ENCODE data around the gene EXOC3L4. TPM values are rescaled to one million over a fixed set of nuclear protein-coding genes. Genes with fewer than 3 reads are reported as not detected.

Gene EXOC3L4
- total and polyA plus RNA-seq, 2 donors (not counting 1 experiment from before 2014, with no cell fraction given) = 0.39 to 0.50 TPM

DNA sequence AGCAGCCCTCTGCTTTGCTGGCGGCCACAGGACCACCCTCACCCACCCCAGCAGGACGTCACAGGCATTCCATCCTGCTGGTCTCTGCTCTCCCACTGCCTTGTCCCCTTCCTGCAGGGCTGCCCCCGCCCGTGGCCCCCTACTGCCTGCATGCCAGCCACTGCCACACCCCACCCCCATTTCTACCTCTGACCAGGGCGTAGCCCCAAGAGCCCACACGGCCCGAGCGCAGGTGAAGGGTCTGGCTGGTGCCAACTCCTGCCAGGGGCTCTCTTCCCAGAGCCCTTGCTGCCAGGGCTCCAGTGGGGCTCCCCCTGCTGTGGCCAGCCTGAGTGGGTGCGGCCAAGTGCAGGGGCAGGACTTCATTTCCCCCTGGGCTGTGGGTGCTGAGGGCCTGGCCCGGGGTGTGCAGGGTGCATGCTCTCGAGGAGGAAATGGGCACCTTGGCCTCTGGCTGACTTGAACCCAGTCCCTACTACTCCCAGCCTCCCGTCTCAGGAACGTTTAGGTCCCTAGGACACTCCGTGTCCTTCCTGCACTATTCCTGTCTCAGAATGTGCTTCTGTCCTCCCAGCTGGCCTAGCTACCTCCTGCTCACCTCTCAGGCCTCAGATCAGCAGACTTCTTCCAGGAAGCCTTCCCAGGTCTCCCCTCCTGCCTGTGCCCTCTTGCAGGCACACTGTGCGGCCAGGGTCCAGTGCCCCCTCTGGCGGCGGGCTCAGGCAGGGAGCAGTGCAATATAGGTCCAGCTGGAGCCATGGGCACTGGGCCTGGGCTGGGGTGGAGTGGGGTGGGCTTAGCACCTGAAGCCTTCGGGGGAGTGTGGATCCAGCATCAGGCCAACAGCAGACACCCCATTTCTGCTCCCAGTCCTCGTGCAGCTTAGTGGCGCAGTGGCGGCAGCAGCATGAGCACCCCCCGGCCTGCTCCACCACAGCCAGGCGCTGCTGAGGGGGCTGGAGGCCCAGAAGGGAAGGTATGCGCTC lies 9.1 kb upstream of the EXOC3L4 start:
- TF ChIP-seq, protein P1, sequence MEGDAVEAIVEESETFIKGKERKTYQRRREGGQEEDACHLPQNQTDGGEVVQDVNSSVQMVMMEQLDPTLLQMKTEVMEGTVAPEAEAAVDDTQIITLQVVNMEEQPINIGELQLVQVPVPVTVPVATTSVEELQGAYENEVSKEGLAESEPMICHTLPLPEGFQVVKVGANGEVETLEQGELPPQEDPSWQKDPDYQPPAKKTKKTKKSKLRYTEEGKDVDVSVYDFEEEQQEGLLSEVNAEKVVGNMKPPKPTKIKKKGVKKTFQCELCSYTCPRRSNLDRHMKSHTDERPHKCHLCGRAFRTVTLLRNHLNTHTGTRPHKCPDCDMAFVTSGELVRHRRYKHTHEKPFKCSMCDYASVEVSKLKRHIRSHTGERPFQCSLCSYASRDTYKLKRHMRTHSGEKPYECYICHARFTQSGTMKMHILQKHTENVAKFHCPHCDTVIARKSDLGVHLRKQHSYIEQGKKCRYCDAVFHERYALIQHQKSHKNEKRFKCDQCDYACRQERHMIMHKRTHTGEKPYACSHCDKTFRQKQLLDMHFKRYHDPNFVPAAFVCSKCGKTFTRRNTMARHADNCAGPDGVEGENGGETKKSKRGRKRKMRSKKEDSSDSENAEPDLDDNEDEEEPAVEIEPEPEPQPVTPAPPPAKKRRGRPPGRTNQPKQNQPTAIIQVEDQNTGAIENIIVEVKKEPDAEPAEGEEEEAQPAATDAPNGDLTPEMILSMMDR (conservative IDR thresholded peaks at IDR 0.05 in 1 of 2, IDR thresholded peaks at IDR 0.05 in 1 of 2; ENCODE audit: low read depth in 1 of 2, low read length in 2 of 2) = peak in 1 of 2 donors; percentile 13
- no peak for TF ChIP-seq EZH2 (IDR thresholded peaks at IDR 0.05; ENCODE audit: low read length, missing control alignments)
- Histone ChIP-seq H3K36me3 (ENCODE audit: control insufficient read depth, insufficient read depth, low read length) (no peaks in the 10 kb centered on the region), H3K4me1 (ENCODE audit: control insufficient read depth, extremely low read depth, insufficient read depth, low read length) (no peaks in the 10 kb centered on the region), H3K4me2 (ENCODE audit: extremely low read depth, insufficient read depth, low read length) (no peak overlapping the region), H3K4me3 (replicated peaks in 1 of 4; ENCODE audit: control extremely low read depth in 1 of 4, insufficient read depth in 1 of 4, low read depth in 3 of 4, low read length in 4 of 4) (no peak overlapping the region), H3K27me3 (ENCODE audit: control insufficient read depth, insufficient read depth, low read length) (peaks cover 13% of the 10 kb centered on the region), H3K27ac (ENCODE audit: insufficient read depth, low read length) (no peak overlapping the region), H3K79me2 (ENCODE audit: control insufficient read depth, insufficient read depth, low read length) (no peaks in the 10 kb centered on the region), H2AFZ (ENCODE audit: low read length) (no peak overlapping the region), H3K9me3 (ENCODE audit: control insufficient read depth, insufficient read depth, low read depth, low read length) (no peaks in the 10 kb centered on the region), H3K9ac (ENCODE audit: insufficient read depth, low read length) (no peak overlapping the region), H4K20me1 (ENCODE audit: control insufficient read depth, extremely low read depth, insufficient read depth, low read length) (no peaks in the 10 kb centered on the region)
- no peak for DNase-seq (ENCODE audit: low read depth in 2 of 2)

DNA sequence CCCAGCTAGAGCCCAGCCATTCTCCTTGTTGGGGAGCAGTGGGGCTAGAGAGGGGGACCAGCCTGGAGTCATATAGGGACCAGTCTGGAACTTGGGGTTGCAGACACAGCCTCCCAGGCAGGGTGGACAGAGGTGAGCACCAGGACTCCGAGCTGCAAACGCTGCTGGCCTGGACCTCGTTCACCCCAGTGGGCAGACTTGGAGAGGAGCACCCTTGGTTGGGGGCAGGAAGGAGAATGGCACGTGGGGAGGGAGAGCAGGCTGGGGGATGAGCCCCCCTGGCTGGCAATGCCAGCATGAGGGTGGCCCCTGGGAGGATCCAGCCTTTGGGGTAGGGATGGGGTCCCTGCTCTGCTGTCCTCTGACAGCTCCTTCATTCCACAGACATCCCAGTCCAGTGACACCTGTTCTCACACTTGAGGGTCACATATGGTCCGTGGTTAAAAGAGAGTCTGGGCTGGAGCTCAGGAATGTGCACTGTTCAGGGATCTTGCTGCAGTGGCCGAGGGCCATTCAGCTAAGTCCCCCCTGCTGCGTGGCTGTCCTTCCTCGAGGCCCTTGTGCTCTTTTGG lies 7.7 kb upstream of the EXOC3L4 start:
- no peaks in the 10 kb centered on the region for H4K20me1 ChIP-seq (ENCODE audit: control insufficient read depth, extremely low read depth, insufficient read depth, low read length)
- no peaks in the 10 kb centered on the region for H3K9me3 ChIP-seq (ENCODE audit: control insufficient read depth, insufficient read depth, low read depth, low read length)
- no peak overlapping the region for H3K4me3 ChIP-seq (replicated peaks in 1 of 4; ENCODE audit: control extremely low read depth in 1 of 4, insufficient read depth in 1 of 4, low read depth in 3 of 4, low read length in 4 of 4)
- no peak overlapping the region for H2AFZ ChIP-seq (ENCODE audit: low read length)
- no peak overlapping the region for H3K4me2 ChIP-seq (ENCODE audit: extremely low read depth, insufficient read depth, low read length)
- no peak overlapping the region for H3K27ac ChIP-seq (ENCODE audit: insufficient read depth, low read length)
- peaks cover 13% of the 10 kb centered on the region for H3K27me3 ChIP-seq (ENCODE audit: control insufficient read depth, insufficient read depth, low read length)
- TF ChIP-seq, protein P1 (conservative IDR thresholded peaks at IDR 0.05 in 1 of 2, IDR thresholded peaks at IDR 0.05 in 1 of 2; ENCODE audit: low read depth in 1 of 2, low read length in 2 of 2) = no peak
- TF ChIP-seq EZH2 (IDR thresholded peaks at IDR 0.05; ENCODE audit: low read length, missing control alignments) = no peak
- no peaks in the 10 kb centered on the region for H3K4me1 ChIP-seq (ENCODE audit: control insufficient read depth, extremely low read depth, insufficient read depth, low read length)
- H3K9ac ChIP-seq (ENCODE audit: insufficient read depth, low read length) = no peak overlapping the region
- DNase-seq (ENCODE audit: low read depth in 2 of 2) = no peak
- no peaks in the 10 kb centered on the region for H3K36me3 ChIP-seq (ENCODE audit: control insufficient read depth, insufficient read depth, low read length)
- no peaks in the 10 kb centered on the region for H3K79me2 ChIP-seq (ENCODE audit: control insufficient read depth, insufficient read depth, low read length)

DNA sequence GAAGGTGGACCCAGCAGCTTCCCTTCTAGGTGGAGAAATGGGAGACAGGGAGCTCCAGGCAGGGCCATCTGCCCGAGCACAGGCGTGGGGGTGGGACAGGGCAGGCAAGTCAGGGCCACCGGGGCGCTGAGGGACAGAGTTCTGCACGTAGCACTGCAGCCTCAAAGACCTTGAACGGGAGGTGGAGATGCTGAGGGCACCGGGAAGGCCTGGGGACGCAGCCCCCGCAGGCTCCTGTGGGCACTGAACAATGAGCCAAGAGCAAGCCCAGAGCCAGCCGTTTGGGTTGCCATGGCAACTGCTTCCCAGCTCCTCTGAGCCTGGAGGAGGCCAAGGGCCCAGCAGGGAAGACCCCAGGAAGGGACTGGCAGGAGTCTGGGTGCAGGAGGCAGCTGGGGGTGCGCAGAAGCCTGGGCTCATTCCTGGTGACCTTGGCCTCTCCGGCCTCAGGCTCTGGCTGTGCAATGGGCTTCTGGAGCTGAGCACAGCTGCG lies 7.1 kb upstream of the EXOC3L4 start:
- Histone ChIP-seq H3K27ac (ENCODE audit: insufficient read depth, low read length) (no peak overlapping the region), H3K4me1 (ENCODE audit: control insufficient read depth, extremely low read depth, insufficient read depth, low read length) (no peaks in the 10 kb centered on the region), H3K9me3 (ENCODE audit: control insufficient read depth, insufficient read depth, low read depth, low read length) (no peaks in the 10 kb centered on the region), H3K36me3 (ENCODE audit: control insufficient read depth, insufficient read depth, low read length) (no peaks in the 10 kb centered on the region), H3K9ac (ENCODE audit: insufficient read depth, low read length) (no peak overlapping the region), H3K4me2 (ENCODE audit: extremely low read depth, insufficient read depth, low read length) (no peak overlapping the region), H3K4me3 (replicated peaks in 1 of 4; ENCODE audit: control extremely low read depth in 1 of 4, insufficient read depth in 1 of 4, low read depth in 3 of 4, low read length in 4 of 4) (no peak overlapping the region), H4K20me1 (ENCODE audit: control insufficient read depth, extremely low read depth, insufficient read depth, low read length) (no peaks in the 10 kb centered on the region), H3K79me2 (ENCODE audit: control insufficient read depth, insufficient read depth, low read length) (no peaks in the 10 kb centered on the region), H3K27me3 (ENCODE audit: control insufficient read depth, insufficient read depth, low read length) (peaks cover 13% of the 10 kb centered on the region), H2AFZ (ENCODE audit: low read length) (no peak overlapping the region)
- DNase-seq (ENCODE audit: low read depth in 2 of 2) = no peak
- TF ChIP-seq, protein P1 (conservative IDR thresholded peaks at IDR 0.05 in 1 of 2, IDR thresholded peaks at IDR 0.05 in 1 of 2; ENCODE audit: low read depth in 1 of 2, low read length in 2 of 2) = no peak
- TF ChIP-seq EZH2 (IDR thresholded peaks at IDR 0.05; ENCODE audit: low read length, missing control alignments) = no peak
